CD14-positive monocyte (primary cell): ENCODE results near the gene GJB5. TPM values are rescaled to one million over a fixed set of nuclear protein-coding genes. Genes with fewer than 3 reads are reported as not detected.

Experiments
- DNase-seq, 3 donors: peaks; one replicate each; pipeline ENCODE4 v3.0.0-alpha.2; 2011 to 2022
- H2AFZ ChIP-seq: 2 replicates; pipeline ENCODE4 v1.6.0; 2012; ENCODE audit warnings: mild to moderate bottlenecking, low read depth, low read length, inconsistent platforms; ENCODE audit not compliant: insufficient read depth, poor library complexity, severe bottlenecking
- H3K27ac ChIP-seq, 2 donors: 1 replicate in 1 of 2; 2 replicates in 1 of 2; pipeline ENCODE4 v1.5.1; 2012 to 2013; ENCODE audit warnings: low read length in 2 of 2, control low read depth in 1 of 2, inconsistent platforms in 1 of 2, low read depth in 1 of 2, mild to moderate bottlenecking in 1 of 2
- H3K27me3 ChIP-seq, 2 donors: one replicate each; pipeline versions ENCODE4 v1.6.0 to v1.6.1; 2011 to 2013; ENCODE audit warnings: low read length in 2 of 2; ENCODE audit not compliant: control insufficient read depth in 2 of 2, insufficient read depth in 2 of 2
- H3K36me3 ChIP-seq, 2 donors: replicated peaks in 1 of 2; 1 replicate in 1 of 2; 2 replicates in 1 of 2; pipeline versions ENCODE4 v1.5.1 to v1.6.1; 2012 to 2013; ENCODE audit warnings: low read length in 2 of 2, control low read depth in 1 of 2, inconsistent platforms in 1 of 2, mild to moderate bottlenecking in 1 of 2; ENCODE audit not compliant: insufficient read depth in 2 of 2, control insufficient read depth in 1 of 2
- H3K4me1 ChIP-seq, 2 donors: 1 replicate in 1 of 2; 2 replicates in 1 of 2; pipeline versions ENCODE4 v1.5.1 to v1.6.1; 2012 to 2013; ENCODE audit warnings: low read length in 2 of 2, control low read depth in 1 of 2, inconsistent platforms in 1 of 2, mild to moderate bottlenecking in 1 of 2, moderate library complexity in 1 of 2; ENCODE audit not compliant: insufficient read depth in 2 of 2, control insufficient read depth in 1 of 2
- H3K4me2 ChIP-seq: replicated peaks from 2 replicates; pipeline ENCODE3; 2012; ENCODE audit warnings: low read length, moderate library complexity, mild to moderate bottlenecking; ENCODE audit not compliant: poor library complexity, severe bottlenecking; ENCODE audit errors: extremely low read depth
- H3K4me3 ChIP-seq, 3 experiments: fragments of 200-600 bp in 1 of 3; sonication (generic) in 1 of 3; replicated peaks in 1 of 3; 1 replicate in 2 of 3; 2 replicates in 1 of 3; pipeline ENCODE4 v1.5.1; 2011 to 2013; ENCODE audit warnings: low read length in 3 of 3, mild to moderate bottlenecking in 3 of 3, control low read depth in 2 of 3, low read depth in 2 of 3, inconsistent platforms in 1 of 3, moderate library complexity in 1 of 3
- H3K79me2 ChIP-seq: 2 replicates; pipeline ENCODE4 v1.6.0; 2012; ENCODE audit warnings: mild to moderate bottlenecking, control low read depth, inconsistent platforms, low read length, moderate library complexity; ENCODE audit not compliant: insufficient read depth
- H3K9ac ChIP-seq: 2 replicates; pipeline ENCODE4 v1.6.0; 2017; ENCODE audit warnings: low read length, mild to moderate bottlenecking; ENCODE audit not compliant: insufficient read depth, poor library complexity, severe bottlenecking
- H3K9me3 ChIP-seq, 2 donors: replicated peaks in 1 of 2; 1 replicate in 1 of 2; 2 replicates in 1 of 2; pipeline versions ENCODE4 v1.5.1 to v1.6.1; 2012 to 2013; ENCODE audit warnings: low read length in 2 of 2, control low read depth in 1 of 2; ENCODE audit not compliant: control insufficient read depth in 1 of 2, insufficient read depth in 1 of 2
- H4K20me1 ChIP-seq: 2 replicates; pipeline ENCODE4 v1.6.0; 2012; ENCODE audit warnings: mild to moderate bottlenecking, low read length, control low read depth, moderate library complexity; ENCODE audit not compliant: insufficient read depth
- H3K27ac Mint-ChIP-seq, 7 donors: one replicate each; pipeline ENCODE4 v1.8.0; 2020; ENCODE audit warnings: mild to moderate bottlenecking in 7 of 7, mixed read lengths in 7 of 7, moderate library complexity in 6 of 7, inconsistent platforms in 2 of 7
- H3K27me3 Mint-ChIP-seq, 3 donors: one replicate each; pipeline ENCODE4 v1.8.0; 2021 to 2022; ENCODE audit warnings: low read depth in 3 of 3, mild to moderate bottlenecking in 3 of 3, mixed read lengths in 3 of 3, moderate library complexity in 3 of 3, inconsistent platforms in 1 of 3
- H3K36me3 Mint-ChIP-seq, 2 donors: one replicate each; pipeline ENCODE4 v1.8.0; 2020; ENCODE audit warnings: mixed read lengths in 2 of 2, inconsistent platforms in 1 of 2, mild to moderate bottlenecking in 1 of 2
- H3K4me1 Mint-ChIP-seq: one replicate; pipeline ENCODE4 v1.8.0; 2020; ENCODE audit warnings: mild to moderate bottlenecking, mixed read lengths
- H3K4me3 Mint-ChIP-seq, 2 donors: one replicate each; pipeline ENCODE4 v1.8.0; 2020; ENCODE audit warnings: mild to moderate bottlenecking in 2 of 2, mixed read lengths in 2 of 2, moderate library complexity in 1 of 2
- H3K9me3 Mint-ChIP-seq, 7 donors: one replicate each; pipeline ENCODE4 v1.8.0; 2020 to 2022; ENCODE audit warnings: mixed read lengths in 7 of 7, mild to moderate bottlenecking in 6 of 7, moderate library complexity in 6 of 7, inconsistent platforms in 2 of 7
- WGBS: methylation state at CpG from one replicate; pipeline ENCODE4 v1.1.5; 2013; ENCODE audit warnings: missing lambda C conversion rate; ENCODE audit not compliant: insufficient coverage; 5-methylcytosine and 5-hydroxymethylcytosine counted together
- intact Hi-C, 2 donors: fragments of 100-400 bp; cut with micrococcal nuclease; formaldehyde crosslinking; loops; one replicate each; pipeline versions ENCODE4 v1.15.0 to v1.15.1; 2023
- polyA plus RNA-seq, 3 donors: library from polyadenylated mRNA; depleted of rRNA in 1 of 3; unstranded in 2 of 3; stranded (reverse) in 1 of 3; fragments of 300-500 nt in 2 of 3; fragments of >200 nt in 1 of 3; fragmentation: Illumina TruSeq in 2 of 3; gene quantifications; 1 replicate in 2 of 3; 2 replicates in 1 of 3; pipeline ENCODE4 v1.2.3, GENCODE V29; 2012 to 2021
- TF ChIP-seq, protein P1 (sequence below): fragments of 200-600 bp; IDR thresholded peaks from one replicate; pipeline ENCODE4 v1.8.0; 2022; ENCODE audit warnings: antibody characterized with exemption, mild to moderate bottlenecking

The GJB5 gene
- polyA plus RNA-seq, 3 donors, result 0.12 TPM; not detected in 2

GRCh38 chr1:34712007-34712688 is 42.7 kb upstream of the GJB5 start:
- Histone ChIP-seq H3K9me3 (no peaks in the 10 kb centered on the region), H3K4me1 (no peaks in the 10 kb centered on the region), H3K4me3 (no peak overlapping the region), H3K4me2 (no peak overlapping the region), H3K36me3 (no peaks in the 10 kb centered on the region), H2AFZ (no peak overlapping the region), H3K27me3 (no peaks in the 10 kb centered on the region), H3K9ac (no peak overlapping the region), H3K79me2 (no peaks in the 10 kb centered on the region), H4K20me1 (no peaks in the 10 kb centered on the region), H3K27ac (no peak overlapping the region)
- DNase-seq, result no peak
- Mint-ChIP-seq H3K27ac (no peak overlapping the region), H3K27me3 (peaks cover 2 to 7% (median 6%) of the 10 kb centered on the region in 3 donors), H3K9me3 (peaks cover 0 to 2% (median 0%) of the 10 kb centered on the region in 7 donors), H3K4me1 (no peaks in the 10 kb centered on the region), H3K4me3 (no peak overlapping the region), H3K36me3 (no peaks in the 10 kb centered on the region)
- intact Hi-C loops, result no loop called here
- WGBS, result 87% methylated on average over 4 of the region's 7 CpGs
- TF ChIP-seq, protein P1, sequence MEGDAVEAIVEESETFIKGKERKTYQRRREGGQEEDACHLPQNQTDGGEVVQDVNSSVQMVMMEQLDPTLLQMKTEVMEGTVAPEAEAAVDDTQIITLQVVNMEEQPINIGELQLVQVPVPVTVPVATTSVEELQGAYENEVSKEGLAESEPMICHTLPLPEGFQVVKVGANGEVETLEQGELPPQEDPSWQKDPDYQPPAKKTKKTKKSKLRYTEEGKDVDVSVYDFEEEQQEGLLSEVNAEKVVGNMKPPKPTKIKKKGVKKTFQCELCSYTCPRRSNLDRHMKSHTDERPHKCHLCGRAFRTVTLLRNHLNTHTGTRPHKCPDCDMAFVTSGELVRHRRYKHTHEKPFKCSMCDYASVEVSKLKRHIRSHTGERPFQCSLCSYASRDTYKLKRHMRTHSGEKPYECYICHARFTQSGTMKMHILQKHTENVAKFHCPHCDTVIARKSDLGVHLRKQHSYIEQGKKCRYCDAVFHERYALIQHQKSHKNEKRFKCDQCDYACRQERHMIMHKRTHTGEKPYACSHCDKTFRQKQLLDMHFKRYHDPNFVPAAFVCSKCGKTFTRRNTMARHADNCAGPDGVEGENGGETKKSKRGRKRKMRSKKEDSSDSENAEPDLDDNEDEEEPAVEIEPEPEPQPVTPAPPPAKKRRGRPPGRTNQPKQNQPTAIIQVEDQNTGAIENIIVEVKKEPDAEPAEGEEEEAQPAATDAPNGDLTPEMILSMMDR, result no peak

GRCh38 chr1:34713443-34713842 is 41.4 kb upstream of the GJB5 start:
- WGBS, result 83% methylated on average over 4 of the region's 6 CpGs
- Histone ChIP-seq H3K4me1 (no peaks in the 10 kb centered on the region), H3K9me3 (no peaks in the 10 kb centered on the region), H2AFZ (no peak overlapping the region), H3K27me3 (no peaks in the 10 kb centered on the region), H3K9ac (no peak overlapping the region), H3K4me3 (no peak overlapping the region), H4K20me1 (no peaks in the 10 kb centered on the region), H3K27ac (no peak overlapping the region), H3K36me3 (no peaks in the 10 kb centered on the region), H3K79me2 (no peaks in the 10 kb centered on the region), H3K4me2 (no peak overlapping the region)
- peaks cover 0 to 11% (median 0%) of the 10 kb centered on the region in 7 donors for H3K9me3 Mint-ChIP-seq
- H3K27me3 Mint-ChIP-seq, result peaks cover 5 to 9% (median 6%) of the 10 kb centered on the region in 3 donors
- no peak overlapping the region for H3K4me3 Mint-ChIP-seq
- no peak overlapping the region for H3K27ac Mint-ChIP-seq
- H3K4me1 Mint-ChIP-seq, result no peaks in the 10 kb centered on the region
- H3K36me3 Mint-ChIP-seq, result no peaks in the 10 kb centered on the region
- intact Hi-C loops, result no loop called here
- no peak for DNase-seq
- TF ChIP-seq, protein P1, result no peak
